Left cardiac atrium (tissue), 4 donors: ENCODE results near the gene HIVEP3. TPM values are rescaled to one million over a fixed set of nuclear protein-coding genes. Genes with fewer than 3 reads are reported as not detected.

Experiments used
- ATAC-seq, 2 donors: fragments of 200-7000 bp; cut with Tn5 transposase; one replicate each; pipeline ENCODE4 v1.9.1; 2020; ENCODE audit warnings: mild to moderate bottlenecking in 2 of 2, moderate library complexity in 2 of 2
- DNase-seq: peaks from one replicate; pipeline ENCODE4 v3.0.0-alpha.2; 2020
- intact Hi-C, 2 donors: fragments of 100-400 bp; cut with DNase I; formaldehyde crosslinking; loops; one replicate each; pipeline versions ENCODE4 v1.14.1 to v1.15.1; 2022 to 2023
- total RNA-seq, 2 donors: library from RNA; stranded (reverse); fragmentation: NEBNext Ultra II Directional; extraction: Animal tissue kit (Norgen Biotek cat#: 25700); gene quantifications; one replicate each; pipeline ENCODE4 v1.2.1, GENCODE V29; 2021
- donor health status: DM: no; HTN: yes; CAD: no.
- donor health status: DM: no; HTN: yes; CAD: no; lungs with severe emphysema.
- donor health status: DM: yes; HTN: yes; CAD: no.
- donor health status: Dilated cardiomyopathy.

The HIVEP3 gene
- total RNA-seq, 2 donors from 2014 or later, result 6.6 to 7.2 TPM

DNA sequence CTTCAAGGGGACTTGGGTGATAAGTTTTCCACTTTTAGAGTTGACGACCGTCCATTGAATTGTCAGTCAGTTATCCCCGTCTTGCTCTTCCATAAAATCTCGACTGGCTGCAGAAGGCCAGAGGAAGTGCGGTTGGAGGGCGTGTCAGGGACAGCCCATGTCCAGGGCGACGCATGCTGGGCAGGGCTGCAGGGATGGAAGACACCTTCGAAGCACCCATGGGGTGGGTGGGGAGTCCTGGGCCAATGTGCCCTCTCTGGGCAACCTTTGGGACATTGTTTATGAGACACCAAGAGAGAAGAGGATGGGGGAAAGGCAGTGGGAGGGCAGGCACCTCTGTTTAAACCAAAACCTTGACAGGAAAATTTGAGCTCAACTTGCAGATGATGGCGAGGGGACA lies 395.7 kb downstream of the HIVEP3 start:
- intact Hi-C loops, result no loop called here
- DNase-seq (no peak), ATAC-seq (no peak)

DNA sequence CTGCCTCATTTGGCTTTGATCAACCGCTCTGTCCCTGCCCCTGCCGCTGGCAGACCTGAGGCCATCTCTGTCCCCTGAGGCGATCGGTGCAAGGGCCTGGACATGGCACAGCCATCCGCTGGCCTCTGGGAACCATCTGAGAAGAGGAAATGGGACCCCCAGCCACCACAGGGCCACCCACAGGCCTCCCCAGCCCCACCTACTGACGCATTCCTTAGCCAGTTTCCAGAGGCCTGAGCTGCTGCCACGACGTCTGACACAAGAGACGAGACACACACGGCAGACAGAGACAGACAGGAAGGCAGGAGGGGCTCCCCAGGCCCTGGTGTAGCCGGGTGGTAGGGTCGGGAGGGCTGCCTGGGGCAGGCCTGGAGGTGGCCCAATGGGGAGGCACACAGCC lies 397.0 kb downstream of the HIVEP3 start:
- intact Hi-C loops, result no loop called here
- ATAC-seq (no peak), DNase-seq (no peak)

- intact Hi-C loops, result no loop called here
- ATAC-seq (no peak), DNase-seq (no peak)
Observed at GRCh38 chr1:41520951-41521752, 397.6 kb downstream of the HIVEP3 start.

GRCh38 chr1:41519667-41520066 lies 399.1 kb downstream of the HIVEP3 start:
- intact Hi-C loops, result no loop called here
- no peak for DNase-seq
- ATAC-seq, result no peak

- ATAC-seq (no peak), DNase-seq (no peak)
- intact Hi-C loops, result no loop called here
Observed at GRCh38 chr1:41518471-41518870, 400.3 kb downstream of the HIVEP3 start.

GRCh38 chr1:41517062-41517438 lies 401.7 kb downstream of the HIVEP3 start:
- no peak for ATAC-seq
- intact Hi-C loops, result no loop called here
- DNase-seq, result no peak

- intact Hi-C loops, result no loop called here
- ATAC-seq (peak; percentile 94 to 95), DNase-seq (peak; percentile 91)
Observed at GRCh38 chr1:41516168-41517061, 402.3 kb downstream of the HIVEP3 start.

DNA sequence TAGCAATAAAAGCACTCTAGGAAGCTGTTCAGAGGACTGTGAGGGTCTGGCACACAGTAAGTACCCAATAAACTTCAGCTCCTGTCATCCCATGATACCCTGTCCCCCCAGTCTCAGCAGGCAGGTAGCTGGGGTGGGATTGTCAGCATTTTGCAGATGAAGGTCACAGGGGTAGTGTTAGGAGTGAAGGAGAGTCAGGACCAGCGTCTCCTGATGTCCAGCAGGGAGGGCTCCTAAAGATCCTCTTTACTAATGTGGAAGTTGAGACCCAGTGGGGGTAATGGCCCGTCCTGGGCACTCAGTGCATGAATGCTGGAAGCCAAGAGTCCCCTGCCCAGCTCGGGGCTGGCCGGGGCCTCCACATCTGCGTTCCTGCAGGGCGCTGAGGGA lies 402.9 kb downstream of the HIVEP3 start:
- intact Hi-C loops, result no loop called here
- ATAC-seq (no peak), DNase-seq (no peak)

DNA sequence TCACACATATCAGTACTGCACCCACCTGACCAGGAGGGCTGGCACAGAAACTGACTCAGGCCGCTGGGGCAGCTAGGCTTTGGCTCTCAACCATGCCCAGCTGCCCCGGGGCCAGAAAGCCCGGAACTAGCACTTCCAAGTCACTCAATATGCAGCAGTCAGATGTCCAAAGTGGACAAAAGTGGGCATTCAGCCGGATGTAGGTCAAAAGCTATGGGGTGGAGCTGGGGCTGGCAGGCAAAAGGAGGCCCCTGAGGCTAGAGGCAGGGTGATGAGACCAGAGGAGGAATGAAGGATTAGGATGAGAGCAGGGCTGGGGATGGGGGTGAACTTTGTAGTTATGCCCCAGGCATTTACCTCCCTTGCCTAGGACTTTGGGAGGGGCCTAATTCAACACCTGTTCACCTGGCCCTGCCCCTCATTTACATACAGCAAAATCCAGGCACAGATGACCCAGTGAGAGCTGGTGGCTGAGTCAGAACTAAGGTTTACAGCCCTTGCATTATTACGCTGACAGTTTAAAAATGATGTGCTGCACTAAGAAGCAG lies 403.5 kb downstream of the HIVEP3 start:
- intact Hi-C loops, result no loop called here
- peak; percentile 33 to 35 for ATAC-seq

DNA sequence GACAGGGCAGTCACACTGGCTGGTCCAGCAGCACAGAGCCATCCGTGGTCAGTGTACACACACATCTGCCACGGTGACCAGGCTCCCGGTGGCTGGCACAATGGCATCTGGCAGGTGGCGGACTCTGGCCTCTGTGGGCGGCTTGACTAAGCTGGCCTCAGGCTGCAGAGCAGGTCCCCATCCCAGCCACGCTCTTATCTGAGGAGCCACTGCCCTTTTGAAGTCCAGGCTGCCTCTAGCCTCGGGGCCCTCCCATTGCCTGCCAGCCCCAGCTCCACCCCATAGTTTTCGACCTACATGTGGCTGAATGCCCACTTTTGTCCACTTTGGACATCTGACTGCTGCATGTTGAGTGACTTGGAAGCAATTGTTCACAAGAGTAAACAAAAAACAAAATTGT lies 404.3 kb downstream of the HIVEP3 start:
- DNase-seq (no peak), ATAC-seq (peak in 1 of 2 donors; percentile 4)
- intact Hi-C loops, result no loop called here

More for the DNA sequence above, 403.5 kb downstream of the HIVEP3 start:
- DNase-seq, result no peak

- no peak for DNase-seq
- intact Hi-C loops, result no loop called here
- ATAC-seq, result no peak
Observed at GRCh38 chr1:41513383-41513735, 405.4 kb downstream of the HIVEP3 start.

- ATAC-seq, result no peak
- DNase-seq, result no peak
- intact Hi-C loops, result no loop called here
Observed at GRCh38 chr1:41512701-41513382, 405.9 kb downstream of the HIVEP3 start.

DNA sequence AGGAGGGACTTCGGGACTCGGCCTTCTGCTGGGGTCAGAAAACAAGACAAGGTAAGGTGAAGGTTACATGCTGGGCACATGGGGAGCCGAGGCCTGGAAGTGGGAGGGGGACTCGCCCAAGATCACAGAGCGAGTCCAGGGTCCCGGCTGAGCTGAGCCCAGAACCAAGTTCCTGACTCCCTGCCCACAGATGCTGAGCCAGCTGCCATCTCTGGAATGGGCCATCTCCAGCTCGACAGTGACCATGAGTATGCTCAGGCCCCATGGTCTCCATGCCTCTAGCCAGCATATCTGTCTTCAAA lies 407.5 kb downstream of the HIVEP3 start:
- intact Hi-C loops, result no loop called here
- ATAC-seq (no peak), DNase-seq (no peak)

GRCh38 chr1:41510531-41511238 lies 408.0 kb downstream of the HIVEP3 start:
- DNase-seq, result no peak
- intact Hi-C loops, result no loop called here
- no peak for ATAC-seq

DNA sequence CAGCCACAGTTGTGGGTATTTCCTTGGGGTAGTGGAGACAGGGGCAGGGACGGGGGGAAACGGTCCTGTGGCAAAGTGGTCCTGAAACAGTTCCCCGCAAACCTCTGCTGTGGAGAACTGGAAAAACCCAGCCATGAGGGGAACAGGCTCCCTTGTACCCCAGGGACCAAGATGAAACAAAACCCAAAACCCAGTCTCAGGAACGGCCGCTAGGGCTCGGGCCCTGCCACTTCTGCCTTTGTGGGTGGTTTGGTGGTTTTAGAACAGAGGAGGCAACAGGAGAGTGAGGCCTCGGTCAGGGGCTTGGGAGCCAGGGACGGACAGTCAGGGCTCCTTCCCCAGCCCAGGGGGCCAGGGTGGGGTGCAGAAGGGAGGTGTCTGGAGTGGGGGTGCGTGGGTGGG lies 409.5 kb downstream of the HIVEP3 start:
- no peak for DNase-seq
- ATAC-seq, result no peak
- intact Hi-C loops, result no loop called here

- no peak for ATAC-seq
- DNase-seq, result no peak
- intact Hi-C loops, result no loop called here
Observed at GRCh38 chr1:41508290-41508689, 410.4 kb downstream of the HIVEP3 start.

DNA sequence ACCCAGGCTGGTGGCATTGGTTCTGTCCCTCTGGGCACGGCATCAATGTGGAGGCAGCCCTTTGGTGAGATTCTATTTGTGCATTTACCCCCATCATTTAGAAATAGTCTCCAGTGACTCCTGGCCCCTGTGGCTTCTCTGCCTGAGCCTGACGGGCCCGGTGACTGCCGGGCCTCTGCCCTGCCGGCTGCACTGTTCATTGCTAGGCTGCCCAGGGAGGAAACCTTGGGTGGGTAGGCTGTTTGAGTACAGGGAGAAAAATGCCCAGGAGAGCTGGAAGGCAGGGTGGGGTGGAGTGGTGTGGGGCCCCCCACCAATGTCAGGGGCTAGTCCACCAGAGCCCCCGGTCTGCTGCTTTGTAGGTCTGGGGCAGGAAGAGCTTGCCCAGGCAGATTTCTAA lies 410.9 kb downstream of the HIVEP3 start:
- no peak for DNase-seq
- no peak for ATAC-seq
- intact Hi-C loops, result no loop called here

- ATAC-seq, result no peak
- DNase-seq, result no peak
- intact Hi-C loops, result no loop called here
Observed at GRCh38 chr1:41507110-41507720, 411.5 kb downstream of the HIVEP3 start.
